Coronary artery (tissue), 2 donors: ENCODE results near the gene DLG2.

Experiments
- DNase-seq: peaks from one replicate; pipeline ENCODE4 v3.0.0-alpha.2; 2017; ENCODE audit warnings: low spot score
- H3K27ac ChIP-seq, 2 donors: fragments of 200-600 bp; sonication (generic); one replicate each; pipeline ENCODE4 v1.5.1; 2016 to 2019
- H3K4me3 ChIP-seq: fragments of 200-600 bp; sonication (generic); 2 replicates; pipeline ENCODE4 v1.5.1; 2016; ENCODE audit warnings: mild to moderate bottlenecking, moderate library complexity
- TF ChIP-seq, protein P1 (sequence below): fragments of 200-600 bp; sonication (generic); IDR thresholded peaks from one replicate; pipeline ENCODE4 v1.5.1; 2019; ENCODE audit warnings: antibody characterized with exemption

The DLG2 gene

DNA sequence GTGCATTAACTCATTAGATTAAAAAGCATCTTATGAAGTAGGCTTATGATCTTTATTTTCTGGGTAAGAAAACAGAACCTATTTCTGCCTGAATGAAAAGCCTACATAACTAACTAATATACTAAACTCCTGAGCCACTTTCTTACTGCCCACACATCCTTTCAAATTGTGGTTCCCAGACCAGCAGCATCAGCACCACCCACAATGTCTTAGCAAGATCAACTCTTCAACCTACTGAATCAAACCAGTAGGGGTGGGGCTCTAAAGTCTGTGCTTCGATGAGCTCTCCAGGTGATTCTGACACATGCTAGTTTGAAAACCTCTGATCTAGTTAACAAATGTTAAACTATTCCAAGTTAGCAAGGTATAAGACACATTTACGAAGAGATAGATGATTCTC, 462.4 kb downstream of the DLG2 start:
- H3K27ac ChIP-seq, result no peak overlapping the region
- TF ChIP-seq, protein P1, sequence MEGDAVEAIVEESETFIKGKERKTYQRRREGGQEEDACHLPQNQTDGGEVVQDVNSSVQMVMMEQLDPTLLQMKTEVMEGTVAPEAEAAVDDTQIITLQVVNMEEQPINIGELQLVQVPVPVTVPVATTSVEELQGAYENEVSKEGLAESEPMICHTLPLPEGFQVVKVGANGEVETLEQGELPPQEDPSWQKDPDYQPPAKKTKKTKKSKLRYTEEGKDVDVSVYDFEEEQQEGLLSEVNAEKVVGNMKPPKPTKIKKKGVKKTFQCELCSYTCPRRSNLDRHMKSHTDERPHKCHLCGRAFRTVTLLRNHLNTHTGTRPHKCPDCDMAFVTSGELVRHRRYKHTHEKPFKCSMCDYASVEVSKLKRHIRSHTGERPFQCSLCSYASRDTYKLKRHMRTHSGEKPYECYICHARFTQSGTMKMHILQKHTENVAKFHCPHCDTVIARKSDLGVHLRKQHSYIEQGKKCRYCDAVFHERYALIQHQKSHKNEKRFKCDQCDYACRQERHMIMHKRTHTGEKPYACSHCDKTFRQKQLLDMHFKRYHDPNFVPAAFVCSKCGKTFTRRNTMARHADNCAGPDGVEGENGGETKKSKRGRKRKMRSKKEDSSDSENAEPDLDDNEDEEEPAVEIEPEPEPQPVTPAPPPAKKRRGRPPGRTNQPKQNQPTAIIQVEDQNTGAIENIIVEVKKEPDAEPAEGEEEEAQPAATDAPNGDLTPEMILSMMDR, result no peak
- H3K4me3 ChIP-seq, result no peak overlapping the region
- DNase-seq, result no peak

DNA sequence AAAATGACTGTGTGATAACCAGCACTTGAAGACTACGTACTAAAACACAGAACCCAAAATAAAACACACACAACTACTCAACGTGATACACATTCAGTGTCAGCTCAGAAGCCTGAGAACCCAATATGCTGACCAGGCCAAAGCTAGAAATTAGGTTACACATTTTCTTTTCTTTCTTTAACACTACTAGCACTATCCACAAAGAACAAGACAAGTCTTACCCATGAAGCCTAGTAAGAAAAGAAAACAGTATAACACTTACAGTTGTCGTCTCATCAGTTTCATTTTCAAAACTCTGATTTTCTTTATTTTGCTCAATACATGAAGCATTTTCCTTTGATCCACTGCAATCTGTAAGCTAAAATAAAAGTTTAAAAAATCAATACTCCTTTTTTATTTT, 472.9 kb downstream of the DLG2 start:
- Histone ChIP-seq H3K27ac (no peak overlapping the region), H3K4me3 (peak overlapping the region; percentile 27)
- no peak for DNase-seq
- TF ChIP-seq, protein P1, result no peak

DNA sequence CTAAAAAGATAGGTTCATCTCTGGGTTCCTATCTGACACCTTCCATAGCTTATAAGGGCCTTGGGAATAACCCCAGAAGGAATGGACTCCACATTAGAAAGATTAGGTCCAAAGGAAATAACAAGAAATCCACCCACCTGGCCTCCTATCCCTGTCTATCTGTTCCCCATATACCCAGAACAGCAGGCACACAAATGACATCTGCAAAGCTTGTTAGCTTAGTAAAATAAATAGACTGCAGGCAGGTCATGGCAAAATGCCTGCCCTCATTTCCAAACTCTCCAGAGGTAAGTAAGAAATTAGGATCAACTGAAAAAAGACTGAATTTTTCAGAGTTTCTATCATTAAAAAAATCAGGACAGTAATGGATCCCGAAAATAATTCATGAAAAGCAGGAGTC, 489.5 kb downstream of the DLG2 start:
- DNase-seq, result no peak
- TF ChIP-seq, protein P1, result no peak
- no peak overlapping the region for H3K27ac ChIP-seq
- H3K4me3 ChIP-seq, result no peak overlapping the region

DNA sequence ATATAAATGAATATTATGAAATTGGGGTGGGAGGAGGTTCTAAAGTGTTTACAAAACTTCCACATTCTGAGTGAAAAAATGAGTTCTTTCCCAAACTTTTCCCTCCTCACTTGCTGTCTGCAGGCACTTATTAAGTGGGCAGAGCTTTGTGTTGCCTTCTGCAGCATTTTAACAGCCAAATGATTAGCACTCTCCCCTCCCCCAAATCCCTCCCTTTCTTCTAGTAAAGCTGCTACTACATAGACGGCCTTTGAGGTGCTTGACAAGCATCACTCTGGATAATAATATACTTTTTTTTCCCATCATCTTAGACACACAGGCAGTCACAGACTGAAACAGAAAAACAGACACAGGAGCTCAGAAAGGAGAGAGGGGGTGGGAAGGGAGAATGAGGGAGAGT, 493.5 kb downstream of the DLG2 start:
- no peak overlapping the region for H3K27ac ChIP-seq
- no peak for DNase-seq
- no peak overlapping the region for H3K4me3 ChIP-seq
- TF ChIP-seq, protein P1, result no peak

DNA sequence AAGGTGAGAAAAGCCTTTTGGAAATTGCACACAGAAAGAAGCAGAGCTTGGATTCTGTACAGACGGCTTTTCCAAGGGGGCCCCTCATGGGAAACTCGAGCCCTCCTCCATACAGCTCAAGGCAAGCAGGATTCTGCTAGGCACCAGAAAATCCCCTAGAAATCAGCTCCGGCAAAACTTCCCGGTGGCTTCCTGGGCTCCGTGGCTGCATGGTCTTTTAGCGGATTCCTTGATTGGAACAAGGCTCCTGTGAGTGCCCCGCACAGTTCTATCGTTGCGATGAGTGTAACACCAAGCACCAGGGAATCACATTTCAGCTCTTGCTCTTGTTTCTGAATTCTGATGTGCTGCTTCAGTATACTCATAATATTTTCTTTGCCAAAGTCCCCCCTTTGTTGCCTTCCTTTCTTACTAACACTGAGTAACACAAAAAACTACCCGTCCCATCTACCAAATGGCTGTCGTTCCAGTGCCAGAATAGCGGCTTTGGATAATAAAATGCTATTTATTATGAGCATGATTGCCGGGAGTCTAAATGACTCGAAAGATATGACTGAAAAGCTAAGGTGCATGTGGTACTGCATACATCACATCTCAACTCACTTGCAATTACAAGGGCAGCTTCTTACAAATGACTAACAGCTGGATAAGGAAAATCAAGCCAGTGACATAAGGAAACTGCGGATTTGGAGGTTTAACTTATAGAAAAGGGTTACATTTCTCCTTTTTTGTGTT, 494.1 kb downstream of the DLG2 start:
- TF ChIP-seq, protein P1, result no peak
- DNase-seq, result no peak
- H3K4me3 ChIP-seq, result no peak overlapping the region
- H3K27ac ChIP-seq, result no peak overlapping the region

DNA sequence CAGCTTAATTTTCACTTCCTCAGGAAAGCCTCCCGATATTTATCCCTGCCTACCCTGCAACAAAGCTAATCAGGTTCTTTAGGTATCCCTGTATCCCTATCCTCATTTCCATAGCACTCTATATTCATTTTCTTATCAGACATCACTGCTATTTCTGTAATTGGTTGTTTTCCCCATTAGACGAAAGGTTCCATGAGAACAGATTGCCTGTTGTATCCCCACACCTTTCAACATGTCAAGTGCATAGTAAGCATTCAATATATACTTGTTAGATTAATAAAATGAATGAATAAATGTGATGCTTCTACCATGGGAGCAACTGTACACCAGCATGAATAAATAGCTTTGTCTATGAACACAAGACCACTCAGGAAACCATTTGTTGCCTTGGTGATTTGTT, 499.8 kb downstream of the DLG2 start:
- DNase-seq, result no peak
- Histone ChIP-seq H3K27ac (no peak overlapping the region), H3K4me3 (no peak overlapping the region)
- TF ChIP-seq, protein P1, result no peak

DNA sequence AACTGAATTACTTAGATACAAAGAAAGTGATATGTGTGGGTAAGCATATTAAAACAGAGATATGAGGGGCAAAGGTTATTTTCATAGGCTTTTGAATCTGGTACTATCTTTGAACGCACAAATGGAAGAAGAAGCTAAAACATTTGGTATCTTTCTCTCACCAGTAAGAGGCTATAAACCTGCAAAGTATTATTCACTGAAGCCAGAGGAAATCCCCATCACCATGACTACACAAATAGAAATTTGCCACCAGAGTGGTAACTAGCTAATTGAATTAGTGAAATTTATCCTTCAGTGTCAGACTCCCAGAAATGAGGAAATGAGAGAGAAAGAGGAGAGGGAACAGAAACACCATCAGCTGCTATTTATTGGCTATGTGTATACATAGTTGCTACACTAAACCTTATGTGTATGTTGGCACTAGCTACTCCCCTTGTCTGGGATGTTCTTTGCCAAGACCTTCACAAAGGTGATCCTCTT, 503.4 kb downstream of the DLG2 start:
- Histone ChIP-seq H3K27ac (no peak overlapping the region), H3K4me3 (no peak overlapping the region)
- no peak for DNase-seq
- TF ChIP-seq, protein P1, result no peak
